MM.1S (cell line): Measurements from ENCODE around the gene GREB1.
A peak's percentile ranks its signal among the peaks of the same experiment; 100 is the strongest.

Experiments
- DNase-seq: peaks from one replicate; pipeline ENCODE4 v3.0.0-alpha.2; 2015
- H2AFZ ChIP-seq: fragments of 300-600 bp; sonication (generic); 2 replicates; pipeline ENCODE4 v1.6.0; 2016; ENCODE audit warnings: antibody characterized with exemption, low read length
- H3F3A ChIP-seq: fragments of 300-600 bp; sonication (generic); 2 replicates; pipeline ENCODE4 v1.6.1; 2016; ENCODE audit warnings: mild to moderate bottlenecking, antibody characterized with exemption, low read length, moderate library complexity, mixed read lengths; ENCODE audit not compliant: insufficient read depth
- H3K27ac ChIP-seq: fragments of 300-600 bp; sonication (generic); 2 replicates; pipeline ENCODE4 v1.5.1; 2016; ENCODE audit warnings: mild to moderate bottlenecking, low read length
- H3K27me3 ChIP-seq: fragments of 300-600 bp; sonication (generic); replicated peaks from 2 replicates; pipeline ENCODE4 v1.6.0; 2016; ENCODE audit warnings: low read length; ENCODE audit not compliant: insufficient read depth
- H3K36me3 ChIP-seq: fragments of 300-600 bp; sonication (generic); replicated peaks from 2 replicates; pipeline ENCODE4 v1.6.1; 2016; ENCODE audit warnings: mild to moderate bottlenecking, low read length, mixed read lengths; ENCODE audit not compliant: insufficient read depth
- H3K4me1 ChIP-seq: fragments of 300-600 bp; sonication (generic); 2 replicates; pipeline ENCODE4 v1.6.1; 2016; ENCODE audit warnings: low read length, mixed read lengths
- H3K4me2 ChIP-seq: fragments of 300-600 bp; sonication (generic); 2 replicates; pipeline ENCODE4 v1.6.0; 2016; ENCODE audit warnings: low read depth, low read length
- H3K4me3 ChIP-seq: fragments of 300-600 bp; sonication (generic); 2 replicates; pipeline ENCODE4 v1.5.1; 2016; ENCODE audit warnings: low read length, mixed read lengths
- H3K79me2 ChIP-seq: fragments of 300-600 bp; sonication (generic); 2 replicates; pipeline ENCODE4 v1.6.1; 2016; ENCODE audit warnings: mixed run types, low read length, mixed read lengths
- H3K9ac ChIP-seq: fragments of 300-600 bp; sonication (generic); 2 replicates; pipeline ENCODE4 v1.6.1; 2016; ENCODE audit warnings: low read length, mixed read lengths
- H3K9me2 ChIP-seq: fragments of 300-600 bp; sonication (generic); replicated peaks from 2 replicates; pipeline ENCODE4 v1.6.1; 2016; ENCODE audit warnings: mild to moderate bottlenecking, low read length, mixed read lengths; ENCODE audit not compliant: insufficient read depth
- H3K9me3 ChIP-seq: fragments of 300-600 bp; sonication (generic); replicated peaks from 2 replicates; pipeline ENCODE4 v1.6.1; 2016; ENCODE audit warnings: mild to moderate bottlenecking, low read length, mixed read lengths; ENCODE audit not compliant: insufficient read depth
- H4K20me1 ChIP-seq: fragments of 300-600 bp; sonication (generic); 2 replicates; pipeline ENCODE4 v1.6.1; 2016; ENCODE audit warnings: mild to moderate bottlenecking, low read length, moderate library complexity, mixed read lengths; ENCODE audit not compliant: insufficient read depth
- CTCF ChIP-seq: fragments of 300-600 bp; sonication (generic); IDR thresholded peaks from 2 replicates; pipeline ENCODE4 v1.5.1; 2016; ENCODE audit warnings: antibody characterized with exemption, low read length, mixed read lengths
- EZH2 ChIP-seq: fragments of 300-600 bp; sonication (generic); optimal IDR thresholded peaks from 2 replicates; pipeline ENCODE3; 2017; ENCODE audit warnings: low read depth, mild to moderate bottlenecking, antibody characterized with exemption, low read length, mixed read lengths
- EZH2phosphoT487 ChIP-seq: fragments of 300-600 bp; sonication (generic); IDR thresholded peaks from 2 replicates; pipeline ENCODE4 v1.6.1; 2018; ENCODE audit warnings: antibody characterized with exemption, low read length

Gene GREB1

DNA sequence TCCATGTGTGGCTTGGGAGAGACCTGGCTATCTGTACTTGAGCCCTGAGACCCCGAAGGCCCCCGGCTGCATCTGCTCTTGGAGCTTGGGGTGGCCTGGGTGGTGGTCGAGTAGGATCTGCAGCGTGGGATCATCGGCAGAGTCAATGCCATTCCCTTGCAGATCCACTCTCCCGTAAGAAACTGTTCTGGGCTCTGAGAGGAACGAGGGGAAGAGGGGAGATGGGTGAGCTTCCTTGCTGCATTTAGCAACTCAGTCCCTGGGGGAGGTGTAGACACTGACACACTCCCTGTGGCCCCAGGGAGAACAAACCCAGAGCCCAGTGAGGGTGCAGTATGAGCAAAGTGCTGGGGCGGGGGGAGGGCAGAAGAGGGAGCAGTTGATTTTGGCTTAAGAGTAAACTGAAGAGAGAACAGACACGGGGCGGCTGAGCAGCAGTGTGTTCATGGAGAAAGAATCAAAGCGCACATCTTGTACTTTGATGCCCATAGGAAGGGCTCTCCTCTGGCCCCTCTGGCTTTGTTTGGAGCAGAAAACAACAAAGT lies 8.5 kb downstream of the GREB1 start:
- H3K27ac ChIP-seq, result no peak overlapping the region

DNA sequence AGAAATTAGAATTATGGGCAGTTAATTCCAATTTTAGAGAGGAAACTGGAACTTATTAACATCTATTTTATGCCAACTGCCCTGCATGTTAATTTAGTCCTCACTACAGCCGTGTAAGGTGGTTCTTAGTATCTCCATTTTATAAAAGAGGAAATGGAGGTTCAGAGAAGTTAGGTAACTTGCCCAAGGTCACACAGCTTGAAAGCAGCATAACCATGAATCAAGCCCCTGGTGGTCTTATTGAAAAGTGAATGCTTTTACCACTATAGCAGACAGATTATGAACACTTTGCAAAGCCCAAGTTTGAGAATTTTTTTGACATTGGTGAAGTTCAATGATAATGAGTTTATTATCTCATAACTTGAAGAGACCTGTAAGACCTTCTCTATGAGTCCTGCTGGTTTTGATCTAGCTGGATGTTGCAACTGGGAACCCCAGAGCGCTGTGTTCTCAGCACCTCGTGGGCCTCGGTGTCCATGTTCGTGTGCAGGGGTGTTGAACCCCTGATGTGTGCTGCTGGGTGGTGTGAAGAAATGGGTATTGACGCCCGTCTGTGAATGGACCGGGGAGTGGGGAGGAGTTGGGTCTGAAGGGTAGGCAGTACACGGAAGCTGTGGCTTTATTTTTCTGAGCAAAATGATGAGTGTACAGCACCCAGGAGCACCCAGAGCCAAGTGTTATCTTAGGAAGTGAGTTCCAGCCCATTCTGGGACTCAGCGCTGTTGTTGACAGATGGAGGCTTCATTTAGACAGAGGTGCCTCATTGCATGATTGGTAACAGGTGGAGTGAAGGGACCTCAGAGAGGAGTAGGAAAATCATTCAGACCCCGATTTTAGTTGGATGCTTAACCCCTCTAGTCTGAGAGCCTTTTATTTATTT lies 9.7 kb downstream of the GREB1 start:
- no peak overlapping the region for H2AFZ ChIP-seq
- H3K9me3 ChIP-seq, result no peaks in the 10 kb centered on the region
- no peaks in the 10 kb centered on the region for H3K36me3 ChIP-seq
- no peak overlapping the region for H3K4me3 ChIP-seq
- no peak overlapping the region for H3K4me2 ChIP-seq
- no peaks in the 10 kb centered on the region for H3K9me2 ChIP-seq
- DNase-seq, result no peak
- no peak overlapping the region for H3K27ac ChIP-seq
- no peaks in the 10 kb centered on the region for H3K27me3 ChIP-seq
- H3K79me2 ChIP-seq, result no peaks in the 10 kb centered on the region
- H3K9ac ChIP-seq, result no peak overlapping the region
- no peaks in the 10 kb centered on the region for H4K20me1 ChIP-seq
- TF ChIP-seq EZH2 (no peak), CTCF (no peak)
- H3F3A ChIP-seq, result no peaks in the 10 kb centered on the region
- H3K4me1 ChIP-seq, result peaks cover 9% of the 10 kb centered on the region

More for the DNA sequence above, 8.5 kb downstream of the GREB1 start:
- H3K4me2 ChIP-seq, result peak overlapping the region; percentile 7; the same call in 1 of the 2 replicates
- no peak overlapping the region for H3K4me3 ChIP-seq
- peaks cover 9% of the 10 kb centered on the region for H3K4me1 ChIP-seq
- H3K36me3 ChIP-seq, result no peaks in the 10 kb centered on the region
- H3K27me3 ChIP-seq, result no peaks in the 10 kb centered on the region
- no peak overlapping the region for H2AFZ ChIP-seq
- H3K9me3 ChIP-seq, result no peaks in the 10 kb centered on the region
- H4K20me1 ChIP-seq, result no peaks in the 10 kb centered on the region
- no peaks in the 10 kb centered on the region for H3K9me2 ChIP-seq
- DNase-seq, result no peak
- no peaks in the 10 kb centered on the region for H3K79me2 ChIP-seq
- H3K9ac ChIP-seq, result no peak overlapping the region
- no peaks in the 10 kb centered on the region for H3F3A ChIP-seq
- no peak for TF ChIP-seq EZH2
- no peak for TF ChIP-seq CTCF
- TF ChIP-seq EZH2phosphoT487, result no peak

DNA sequence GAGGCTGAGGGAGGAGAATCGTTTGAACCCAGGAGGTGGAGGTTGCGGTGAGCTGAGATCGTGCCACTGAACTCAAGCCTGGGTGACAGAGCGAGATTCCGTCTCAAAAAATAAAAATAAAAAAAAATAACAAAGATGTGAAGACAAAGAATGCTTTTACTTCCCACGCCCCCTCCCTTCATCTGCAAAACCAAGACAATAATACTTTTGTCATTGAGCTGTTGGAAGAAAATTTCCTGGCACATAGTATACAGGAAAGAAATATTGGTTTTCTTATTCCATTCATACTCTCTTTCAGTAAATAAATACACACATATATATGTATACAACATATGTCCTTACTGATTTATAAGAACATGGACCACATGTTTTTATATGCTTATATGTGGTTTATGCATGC lies 12.2 kb downstream of the GREB1 start:
- no peaks in the 10 kb centered on the region for H3K36me3 ChIP-seq
- no peak overlapping the region for H3K4me2 ChIP-seq
- H3K79me2 ChIP-seq, result no peaks in the 10 kb centered on the region
- no peaks in the 10 kb centered on the region for H3F3A ChIP-seq
- no peak overlapping the region for H3K9ac ChIP-seq
- H3K4me3 ChIP-seq, result no peak overlapping the region
- peaks cover 9% of the 10 kb centered on the region for H3K4me1 ChIP-seq
- no peak for DNase-seq
- TF ChIP-seq EZH2 (no peak), CTCF (no peak), EZH2phosphoT487 (no peak)
- H3K27ac ChIP-seq, result no peak overlapping the region
- H3K27me3 ChIP-seq, result no peaks in the 10 kb centered on the region
- no peak overlapping the region for H2AFZ ChIP-seq
- no peaks in the 10 kb centered on the region for H3K9me2 ChIP-seq
- no peaks in the 10 kb centered on the region for H3K9me3 ChIP-seq
- no peaks in the 10 kb centered on the region for H4K20me1 ChIP-seq
